H9 (cell line): ENCODE measurements around the gene SYNGR2. TPM values are rescaled to one million over a fixed set of nuclear protein-coding genes. Genes with fewer than 3 reads are reported as not detected.

ENCODE experiments used
- DNase-seq: peaks from one replicate; pipeline ENCODE4 v3.0.0-alpha.2; 2017
- H2AFZ ChIP-seq: one replicate; pipeline ENCODE4 v1.6.1; 2013; ENCODE audit warnings: mild to moderate bottlenecking, low read length, control low read depth, moderate library complexity
- H2AK5ac ChIP-seq: 2 replicates; pipeline ENCODE4 v1.6.1; 2013; ENCODE audit warnings: low read length, control low read depth, mixed read lengths; ENCODE audit not compliant: insufficient read length
- H2BK120ac ChIP-seq: one replicate; pipeline ENCODE4 v1.6.1; 2013; ENCODE audit warnings: low read depth, mild to moderate bottlenecking, low read length, control low read depth, inconsistent platforms; ENCODE audit not compliant: poor library complexity, severe bottlenecking
- H2BK12ac ChIP-seq: 2 replicates; pipeline ENCODE4 v1.6.1; 2013; ENCODE audit warnings: low read length, control low read depth, mixed read lengths, low read depth; ENCODE audit not compliant: insufficient read length
- H2BK15ac ChIP-seq: 2 replicates; pipeline ENCODE4 v1.6.1; 2013; ENCODE audit warnings: low read depth, low read length, control low read depth
- H2BK20ac ChIP-seq: one replicate; pipeline ENCODE4 v1.6.1; 2013; ENCODE audit warnings: low read depth, mild to moderate bottlenecking, low read length, control low read depth, inconsistent platforms; ENCODE audit not compliant: poor library complexity, severe bottlenecking
- H2BK5ac ChIP-seq: 2 replicates; pipeline ENCODE4 v1.6.1; 2013; ENCODE audit warnings: low read length, control low read depth, mixed read lengths; ENCODE audit not compliant: insufficient read length
- H3K14ac ChIP-seq: 2 replicates; pipeline ENCODE4 v1.6.1; 2013; ENCODE audit warnings: low read length, control low read depth; ENCODE audit not compliant: insufficient read depth
- H3K18ac ChIP-seq: 2 replicates; pipeline ENCODE4 v1.6.1; 2013; ENCODE audit warnings: low read depth, mild to moderate bottlenecking, mixed read lengths, low read length, control low read depth; ENCODE audit not compliant: insufficient read length
- H3K23ac ChIP-seq: 2 replicates; pipeline ENCODE4 v1.6.1; 2013; ENCODE audit warnings: low read length, control low read depth, mixed read lengths, low read depth; ENCODE audit not compliant: insufficient read length
- H3K23me2 ChIP-seq: 2 replicates; pipeline ENCODE4 v1.6.1; 2013; ENCODE audit warnings: low read depth, mild to moderate bottlenecking, mixed read lengths, low read length, control low read depth; ENCODE audit not compliant: insufficient read length, poor library complexity, severe bottlenecking
- H3K27ac ChIP-seq: 2 replicates; pipeline ENCODE4 v1.5.1; 2013; ENCODE audit warnings: low read length, control low read depth, mixed read lengths, low read depth; ENCODE audit not compliant: insufficient read length
- H3K27me3 ChIP-seq: 2 replicates; pipeline ENCODE4 v1.6.1; 2013; ENCODE audit warnings: low read length, control low read depth, inconsistent platforms; ENCODE audit not compliant: insufficient read depth
- H3K4ac ChIP-seq: 2 replicates; pipeline ENCODE4 v1.6.1; 2013; ENCODE audit warnings: low read depth, mild to moderate bottlenecking, control low read depth, inconsistent platforms, low read length, moderate library complexity
- H3K4me1 ChIP-seq: 2 replicates; pipeline ENCODE4 v1.6.1; 2013; ENCODE audit warnings: low read length, control low read depth, inconsistent platforms; ENCODE audit not compliant: insufficient read depth
- H3K4me2 ChIP-seq: 2 replicates; pipeline ENCODE4 v1.6.1; 2013; ENCODE audit warnings: low read length, control low read depth, mixed read lengths; ENCODE audit not compliant: insufficient read length, insufficient read depth
- H3K56ac ChIP-seq: 2 replicates; pipeline ENCODE4 v1.6.1; 2013; ENCODE audit warnings: low read depth, mild to moderate bottlenecking, mixed read lengths, low read length, control low read depth; ENCODE audit not compliant: insufficient read length
- H3K79me1 ChIP-seq: 2 replicates; pipeline ENCODE4 v1.6.1; 2013; ENCODE audit warnings: low read depth, mild to moderate bottlenecking, moderate library complexity, low read length, control low read depth, inconsistent platforms; ENCODE audit not compliant: insufficient read depth, poor library complexity, severe bottlenecking
- H3K79me2 ChIP-seq: 2 replicates; pipeline ENCODE4 v1.6.1; 2013; ENCODE audit warnings: low read length, control low read depth, inconsistent platforms; ENCODE audit not compliant: insufficient read depth
- H3K9ac ChIP-seq: 2 replicates; pipeline ENCODE4 v1.6.1; 2013; ENCODE audit warnings: low read length, control low read depth, mixed read lengths; ENCODE audit not compliant: insufficient read length; ENCODE audit errors: extremely low read depth
- H3K9me3 ChIP-seq: one replicate; pipeline ENCODE4 v1.6.1; 2013; ENCODE audit warnings: low read depth, low read length, inconsistent platforms; ENCODE audit not compliant: control insufficient read depth
- H3T11ph ChIP-seq: one replicate; pipeline ENCODE4 v1.6.1; 2013; ENCODE audit warnings: mild to moderate bottlenecking, low read length, control low read depth, inconsistent platforms
- H4K20me1 ChIP-seq: one replicate; pipeline ENCODE4 v1.6.1; 2013; ENCODE audit not compliant: control insufficient read depth, insufficient read length, insufficient read depth
- H4K5ac ChIP-seq: 2 replicates; pipeline ENCODE4 v1.6.1; 2013; ENCODE audit warnings: low read depth, mild to moderate bottlenecking, mixed read lengths, low read length, control low read depth; ENCODE audit not compliant: insufficient read length
- H4K8ac ChIP-seq: replicated peaks from 2 replicates; pipeline ENCODE4 v1.6.1; 2013; ENCODE audit warnings: low read length, control low read depth, mixed read lengths, low read depth; ENCODE audit not compliant: insufficient read length
- H4K91ac ChIP-seq: 2 replicates; pipeline ENCODE4 v1.6.1; 2013; ENCODE audit warnings: low read depth, mild to moderate bottlenecking, moderate library complexity, mixed read lengths, low read length, control low read depth; ENCODE audit not compliant: insufficient read length
- H3K27ac Mint-ChIP-seq, 3 experiments: 2 replicates in 2 of 3; 3 replicates in 1 of 3; pipeline ENCODE4 v1.8.0; 2020 to 2021; ENCODE audit warnings: mixed read lengths in 3 of 3, mild to moderate bottlenecking in 1 of 3, moderate library complexity in 1 of 3
- H3K27me3 Mint-ChIP-seq: 2 replicates; pipeline ENCODE4 v1.8.0; 2021; ENCODE audit warnings: low read depth, mild to moderate bottlenecking, moderate library complexity, mixed read lengths
- H3K36me3 Mint-ChIP-seq, 3 experiments: 2 replicates in 2 of 3; 3 replicates in 1 of 3; pipeline ENCODE4 v1.8.0; 2020 to 2021; ENCODE audit warnings: low read depth in 3 of 3, mixed read lengths in 3 of 3; ENCODE audit not compliant: insufficient read depth in 1 of 3
- H3K4me1 Mint-ChIP-seq, 2 experiments: 2 replicates each; pipeline ENCODE4 v1.8.0; 2020; ENCODE audit warnings: mixed read lengths in 2 of 2
- H3K4me3 Mint-ChIP-seq, 2 experiments: 2 replicates in 1 of 2; 3 replicates in 1 of 2; pipeline ENCODE4 v1.8.0; 2020 to 2021; ENCODE audit warnings: mild to moderate bottlenecking in 2 of 2, mixed read lengths in 2 of 2, moderate library complexity in 1 of 2
- H3K9me3 Mint-ChIP-seq, 2 experiments: 2 replicates in 1 of 2; 3 replicates in 1 of 2; pipeline ENCODE4 v1.8.0; 2020; ENCODE audit warnings: mild to moderate bottlenecking in 2 of 2, mixed read lengths in 2 of 2, moderate library complexity in 1 of 2
- WGBS: extraction: QIAGEN DNeasy Blood & Tissue Kit; methylation state at CpG from one replicate; pipeline ENCODE4 v1.1.7; 2013; ENCODE audit warnings: missing lambda C conversion rate, low lambda C conversion rate, mixed read lengths; ENCODE audit not compliant: insufficient read length; ENCODE audit errors: extremely low coverage; 5-methylcytosine and 5-hydroxymethylcytosine counted together
- total RNA-seq: library from RNA; stranded (reverse); gene quantifications from 2 replicates; pipeline ENCODE4 v1.2.1, GENCODE V29; 2021
- TF ChIP-seq, protein P1 (sequence below): fragments of 200-600 bp; sonication (generic); conservative IDR thresholded peaks from 3 replicates; pipeline ENCODE4 v1.8.0; 2021; ENCODE audit warnings: antibody characterized with exemption, mild to moderate bottlenecking

The SYNGR2 gene
- total RNA-seq, 1 experiment from 2014 or later, result 41.0 TPM

DNA sequence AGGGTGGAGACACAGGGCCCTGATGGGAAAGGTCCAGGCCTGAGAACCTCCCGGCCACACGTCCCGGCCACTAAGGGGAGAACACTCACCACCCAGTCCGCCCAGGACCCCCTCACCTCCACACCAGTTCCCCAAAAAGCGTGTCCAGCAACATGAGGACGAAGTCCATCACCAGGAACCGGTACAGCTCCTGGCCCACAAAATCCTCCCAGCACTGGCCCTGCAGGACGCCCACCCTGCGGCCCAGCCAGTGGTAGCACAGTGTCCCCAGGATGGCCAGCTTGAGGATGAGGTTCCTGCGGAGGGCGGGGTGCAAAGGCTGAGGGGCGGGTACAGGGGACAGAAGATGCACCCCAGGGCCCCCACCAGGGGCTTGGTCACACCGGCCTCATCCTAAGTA lies 47.8 kb upstream of the SYNGR2 start:
- Histone ChIP-seq H3K23me2 (no peaks in the 10 kb centered on the region), H2BK5ac (no peak overlapping the region), H2BK120ac (no peak overlapping the region), H3K9ac (no peak overlapping the region), H4K5ac (no peak overlapping the region), H3K14ac (no peak overlapping the region), H2BK12ac (no peak overlapping the region), H3K4me1 (no peaks in the 10 kb centered on the region), H3K9me3 (no peaks in the 10 kb centered on the region), H4K91ac (no peak overlapping the region), H2AK5ac (no peak overlapping the region), H3K56ac (no peak overlapping the region), H3K18ac (no peak overlapping the region), H2BK20ac (no peak overlapping the region), H2BK15ac (no peak overlapping the region), H2AFZ (no peak overlapping the region), H3K79me1 (no peaks in the 10 kb centered on the region), H3K23ac (no peak overlapping the region), H3T11ph (no peak overlapping the region), H4K20me1 (no peaks in the 10 kb centered on the region), H3K79me2 (no peaks in the 10 kb centered on the region), H3K4ac (no peak overlapping the region), H3K27ac (no peak overlapping the region), H3K27me3 (no peaks in the 10 kb centered on the region), H4K8ac (no peak overlapping the region), H3K4me2 (no peak overlapping the region)
- Mint-ChIP-seq H3K36me3 (peaks cover 7 to 32% (median 22%) of the 10 kb centered on the region in 3 experiments), H3K4me3 (no peak overlapping the region), H3K27ac (no peak overlapping the region), H3K4me1 (no peaks in the 10 kb centered on the region), H3K27me3 (no peaks in the 10 kb centered on the region), H3K9me3 (no peaks in the 10 kb centered on the region)
- WGBS, result no CpG with 5 or more reads among the region's 13 CpGs
- TF ChIP-seq, protein P1, sequence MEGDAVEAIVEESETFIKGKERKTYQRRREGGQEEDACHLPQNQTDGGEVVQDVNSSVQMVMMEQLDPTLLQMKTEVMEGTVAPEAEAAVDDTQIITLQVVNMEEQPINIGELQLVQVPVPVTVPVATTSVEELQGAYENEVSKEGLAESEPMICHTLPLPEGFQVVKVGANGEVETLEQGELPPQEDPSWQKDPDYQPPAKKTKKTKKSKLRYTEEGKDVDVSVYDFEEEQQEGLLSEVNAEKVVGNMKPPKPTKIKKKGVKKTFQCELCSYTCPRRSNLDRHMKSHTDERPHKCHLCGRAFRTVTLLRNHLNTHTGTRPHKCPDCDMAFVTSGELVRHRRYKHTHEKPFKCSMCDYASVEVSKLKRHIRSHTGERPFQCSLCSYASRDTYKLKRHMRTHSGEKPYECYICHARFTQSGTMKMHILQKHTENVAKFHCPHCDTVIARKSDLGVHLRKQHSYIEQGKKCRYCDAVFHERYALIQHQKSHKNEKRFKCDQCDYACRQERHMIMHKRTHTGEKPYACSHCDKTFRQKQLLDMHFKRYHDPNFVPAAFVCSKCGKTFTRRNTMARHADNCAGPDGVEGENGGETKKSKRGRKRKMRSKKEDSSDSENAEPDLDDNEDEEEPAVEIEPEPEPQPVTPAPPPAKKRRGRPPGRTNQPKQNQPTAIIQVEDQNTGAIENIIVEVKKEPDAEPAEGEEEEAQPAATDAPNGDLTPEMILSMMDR, result no peak
- DNase-seq, result no peak
